ENCODE results near the gene HYI. TPM values are rescaled to one million over a fixed set of nuclear protein-coding genes. Genes with fewer than 3 reads are reported as not detected.

HYI gene
- total RNA-seq, 1 donor from 2014 or later: 28.7 TPM

GRCh38 chr1:43444151-43444828, 9.4 kb downstream of the HYI start:
- no peak overlapping the region for H3K4me3 ChIP-seq (ENCODE audit: low read depth, low read length)
- peaks cover 58% of the 10 kb centered on the region for H3K36me3 ChIP-seq (ENCODE audit: control insufficient read depth, insufficient read depth, low read length)
- no peaks in the 10 kb centered on the region for H3K27me3 ChIP-seq (ENCODE audit: control insufficient read depth, insufficient read depth, low read length)
- FAIRE-seq: peak; percentile 81
- TF ChIP-seq, protein P1, sequence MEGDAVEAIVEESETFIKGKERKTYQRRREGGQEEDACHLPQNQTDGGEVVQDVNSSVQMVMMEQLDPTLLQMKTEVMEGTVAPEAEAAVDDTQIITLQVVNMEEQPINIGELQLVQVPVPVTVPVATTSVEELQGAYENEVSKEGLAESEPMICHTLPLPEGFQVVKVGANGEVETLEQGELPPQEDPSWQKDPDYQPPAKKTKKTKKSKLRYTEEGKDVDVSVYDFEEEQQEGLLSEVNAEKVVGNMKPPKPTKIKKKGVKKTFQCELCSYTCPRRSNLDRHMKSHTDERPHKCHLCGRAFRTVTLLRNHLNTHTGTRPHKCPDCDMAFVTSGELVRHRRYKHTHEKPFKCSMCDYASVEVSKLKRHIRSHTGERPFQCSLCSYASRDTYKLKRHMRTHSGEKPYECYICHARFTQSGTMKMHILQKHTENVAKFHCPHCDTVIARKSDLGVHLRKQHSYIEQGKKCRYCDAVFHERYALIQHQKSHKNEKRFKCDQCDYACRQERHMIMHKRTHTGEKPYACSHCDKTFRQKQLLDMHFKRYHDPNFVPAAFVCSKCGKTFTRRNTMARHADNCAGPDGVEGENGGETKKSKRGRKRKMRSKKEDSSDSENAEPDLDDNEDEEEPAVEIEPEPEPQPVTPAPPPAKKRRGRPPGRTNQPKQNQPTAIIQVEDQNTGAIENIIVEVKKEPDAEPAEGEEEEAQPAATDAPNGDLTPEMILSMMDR (IDR thresholded peaks at IDR 0.05; ENCODE audit: insufficient read depth, low read length, severe bottlenecking): no peak
- DNase-seq (ENCODE audit: low read depth): no peak

DNA sequence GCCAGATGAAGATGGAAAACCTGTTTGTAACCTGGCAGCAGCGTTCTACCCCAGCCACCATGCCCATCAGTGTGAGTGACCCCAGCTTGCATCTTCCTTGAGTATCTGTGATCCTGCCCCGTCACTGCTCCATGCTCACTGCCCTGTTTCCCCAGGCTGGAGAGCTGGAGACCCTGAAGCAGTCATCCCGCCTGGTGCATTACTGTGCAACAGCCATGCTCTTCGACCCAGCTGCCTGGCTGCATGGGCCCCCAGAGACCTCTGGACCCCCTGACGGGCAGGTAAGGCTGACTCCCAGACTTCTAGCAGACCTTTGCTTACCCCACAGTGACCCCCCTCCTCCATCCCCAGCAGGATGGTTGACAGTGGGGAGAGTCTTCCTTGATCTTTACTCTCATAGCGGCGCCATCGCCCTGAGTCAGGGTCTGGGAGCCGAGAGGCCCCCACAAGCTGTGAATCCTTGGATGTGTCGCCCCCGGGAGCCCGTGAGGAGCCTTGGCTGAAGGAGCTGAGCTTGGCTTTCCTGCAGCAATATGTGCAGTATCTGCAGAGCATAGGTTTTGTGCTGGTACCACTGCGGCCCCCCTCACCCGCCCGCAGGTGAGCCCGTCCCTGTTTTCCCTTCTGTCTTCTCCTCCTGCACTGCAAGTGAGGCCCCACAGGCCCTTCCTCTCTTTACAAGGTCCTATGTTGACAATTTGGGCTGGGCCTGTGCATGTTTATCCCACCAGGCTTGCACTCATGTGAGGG, 10.4 kb downstream of the HYI start:
- H3K4me3 ChIP-seq (ENCODE audit: low read depth, low read length): no peak overlapping the region
- peak; percentile 58 for FAIRE-seq
- DNase-seq (ENCODE audit: low read depth): no peak
- TF ChIP-seq, protein P1 (IDR thresholded peaks at IDR 0.05; ENCODE audit: insufficient read depth, low read length, severe bottlenecking): no peak
- H3K36me3 ChIP-seq (ENCODE audit: control insufficient read depth, insufficient read depth, low read length): peaks cover 59% of the 10 kb centered on the region
- no peaks in the 10 kb centered on the region for H3K27me3 ChIP-seq (ENCODE audit: control insufficient read depth, insufficient read depth, low read length)

DNA sequence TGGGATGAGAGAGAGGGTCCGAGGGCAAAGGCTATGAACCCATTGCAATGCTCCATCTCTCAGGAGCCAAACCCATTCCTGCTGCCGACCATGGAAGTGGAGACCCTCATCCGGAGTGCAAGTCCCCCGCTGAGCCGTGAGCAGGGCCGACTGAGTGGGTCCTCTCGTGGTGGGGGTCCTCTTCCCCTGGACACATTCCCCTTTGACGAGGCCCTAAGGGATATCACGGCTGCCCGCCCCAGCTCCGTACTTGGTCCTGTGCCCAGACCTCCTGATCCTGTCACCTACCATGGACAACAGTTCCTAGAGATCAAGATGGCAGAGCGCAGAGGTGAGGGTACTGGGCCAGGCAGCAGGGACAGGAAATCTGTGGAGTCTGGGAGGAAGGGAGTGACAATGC, 11.0 kb downstream of the HYI start:
- TF ChIP-seq, protein P1 (IDR thresholded peaks at IDR 0.05; ENCODE audit: insufficient read depth, low read length, severe bottlenecking): no peak
- H3K27me3 ChIP-seq (ENCODE audit: control insufficient read depth, insufficient read depth, low read length): no peaks in the 10 kb centered on the region
- H3K36me3 ChIP-seq (ENCODE audit: control insufficient read depth, insufficient read depth, low read length): peaks cover 57% of the 10 kb centered on the region
- DNase-seq (ENCODE audit: low read depth) (no peak), FAIRE-seq (no peak)
- H3K4me3 ChIP-seq (ENCODE audit: low read depth, low read length): no peak overlapping the region

GRCh38 chr1:43441894-43442637, 11.7 kb downstream of the HYI start:
- no peak for DNase-seq (ENCODE audit: low read depth)
- H3K27me3 ChIP-seq (ENCODE audit: control insufficient read depth, insufficient read depth, low read length): no peaks in the 10 kb centered on the region
- FAIRE-seq: no peak
- H3K36me3 ChIP-seq (ENCODE audit: control insufficient read depth, insufficient read depth, low read length): peaks cover 57% of the 10 kb centered on the region
- no peak overlapping the region for H3K4me3 ChIP-seq (ENCODE audit: low read depth, low read length)
- TF ChIP-seq, protein P1 (IDR thresholded peaks at IDR 0.05; ENCODE audit: insufficient read depth, low read length, severe bottlenecking): no peak

GRCh38 chr1:43441166-43441893, 12.4 kb downstream of the HYI start:
- DNase-seq (ENCODE audit: low read depth) (no peak), FAIRE-seq (no peak)
- Histone ChIP-seq H3K36me3 (ENCODE audit: control insufficient read depth, insufficient read depth, low read length) (peaks cover 56% of the 10 kb centered on the region), H3K4me3 (ENCODE audit: low read depth, low read length) (no peak overlapping the region), H3K27me3 (ENCODE audit: control insufficient read depth, insufficient read depth, low read length) (no peaks in the 10 kb centered on the region)
- TF ChIP-seq, protein P1 (IDR thresholded peaks at IDR 0.05; ENCODE audit: insufficient read depth, low read length, severe bottlenecking): no peak

All from bronchial epithelial cell (primary cell).